OCI-M2 (cell line): ENCODE results near the gene LMAN2.

Source experiments
- DNase-seq: peaks from one replicate; lab custom pipeline; 2025; ENCODE audit not compliant: unreplicated experiment; lab: John Stamatoyannopoulos, UW

LMAN2 gene

DNA sequence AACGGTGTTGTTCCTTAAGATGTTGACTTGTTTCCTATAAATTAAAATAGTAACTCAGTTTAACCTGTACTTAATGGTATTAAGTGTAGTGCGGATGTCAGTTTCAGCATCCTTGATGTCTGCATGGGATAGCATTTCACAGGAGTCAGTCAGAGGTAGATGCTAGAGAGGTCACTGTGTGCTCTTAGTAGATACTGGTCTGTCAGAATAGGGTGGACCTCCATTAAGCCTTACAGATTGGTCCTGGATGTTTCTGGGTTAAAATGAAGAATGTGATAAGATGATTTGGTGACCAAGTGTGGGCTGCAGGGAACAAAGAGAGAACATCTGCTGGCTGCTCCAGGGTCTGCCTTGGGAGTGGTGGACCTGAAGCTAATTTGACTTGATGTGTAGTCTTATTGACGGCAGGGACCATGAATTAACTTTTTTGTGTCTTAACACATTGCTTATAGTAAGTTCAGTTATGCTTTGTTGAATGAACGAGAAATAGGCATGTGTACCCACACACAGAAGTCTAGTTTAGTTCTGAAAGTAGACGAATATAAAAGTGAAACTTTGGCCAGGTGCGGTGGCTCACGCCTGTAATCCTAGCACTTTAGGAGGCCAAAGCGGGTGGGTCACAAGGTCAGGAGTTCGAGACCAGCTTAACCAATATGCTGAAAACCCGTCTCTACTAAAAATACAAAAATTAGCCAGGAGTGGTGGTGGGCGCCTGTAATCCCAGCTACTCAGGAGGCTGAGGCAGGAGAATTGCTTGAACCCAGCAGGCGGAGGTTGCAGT, 60.5 kb downstream of the LMAN2 start:
- no peak for DNase-seq

DNA sequence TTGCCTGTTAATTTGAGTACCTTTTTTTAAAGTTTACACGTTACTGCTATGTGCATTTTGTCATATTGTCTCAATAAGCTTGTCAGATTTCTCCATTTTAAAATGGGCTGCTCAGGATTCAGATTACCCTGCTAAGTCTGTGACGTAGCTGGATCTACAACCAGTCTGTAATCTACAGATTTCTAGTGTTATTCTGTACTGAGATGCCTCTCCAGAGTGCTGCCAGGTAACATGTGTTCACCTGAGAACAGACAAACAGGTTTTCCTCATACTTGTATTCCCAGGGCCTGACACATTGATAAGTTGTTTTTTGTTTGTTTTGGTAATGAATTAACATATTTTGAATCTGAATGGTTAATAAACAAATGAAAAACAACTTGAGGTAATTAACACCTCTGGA, 63.3 kb downstream of the LMAN2 start:
- DNase-seq: no peak
